ENCODE results near the gene IPO4. TPM values are rescaled to one million over a fixed set of nuclear protein-coding genes. Genes with fewer than 3 reads are reported as not detected.
A peak's percentile ranks its signal among the peaks of the same experiment; 100 is the strongest.

The IPO4 gene
- total and polyA plus RNA-seq, 2 donors (not counting 1 experiment from before 2014, with no cell fraction given): 12.4 to 25.3 TPM

- DNase-seq (ENCODE audit: low read depth in 2 of 2): peak; percentile 98 to 99
- H3K4me2 ChIP-seq (ENCODE audit: extremely low read depth, insufficient read depth, low read length): peak within 1 kb of the TSS; percentile 98
- peaks cover 9% of the 10 kb centered on the region for H3K4me1 ChIP-seq (ENCODE audit: control insufficient read depth, extremely low read depth, insufficient read depth, low read length)
- peaks cover 11% of the 10 kb centered on the region for H3K36me3 ChIP-seq (ENCODE audit: control insufficient read depth, insufficient read depth, low read length)
- H3K27me3 ChIP-seq (ENCODE audit: control insufficient read depth, insufficient read depth, low read length): no peaks in the 10 kb centered on the region
- no peak for TF ChIP-seq EZH2 (IDR thresholded peaks at IDR 0.05; ENCODE audit: low read length, missing control alignments)
- TF ChIP-seq, protein P1, sequence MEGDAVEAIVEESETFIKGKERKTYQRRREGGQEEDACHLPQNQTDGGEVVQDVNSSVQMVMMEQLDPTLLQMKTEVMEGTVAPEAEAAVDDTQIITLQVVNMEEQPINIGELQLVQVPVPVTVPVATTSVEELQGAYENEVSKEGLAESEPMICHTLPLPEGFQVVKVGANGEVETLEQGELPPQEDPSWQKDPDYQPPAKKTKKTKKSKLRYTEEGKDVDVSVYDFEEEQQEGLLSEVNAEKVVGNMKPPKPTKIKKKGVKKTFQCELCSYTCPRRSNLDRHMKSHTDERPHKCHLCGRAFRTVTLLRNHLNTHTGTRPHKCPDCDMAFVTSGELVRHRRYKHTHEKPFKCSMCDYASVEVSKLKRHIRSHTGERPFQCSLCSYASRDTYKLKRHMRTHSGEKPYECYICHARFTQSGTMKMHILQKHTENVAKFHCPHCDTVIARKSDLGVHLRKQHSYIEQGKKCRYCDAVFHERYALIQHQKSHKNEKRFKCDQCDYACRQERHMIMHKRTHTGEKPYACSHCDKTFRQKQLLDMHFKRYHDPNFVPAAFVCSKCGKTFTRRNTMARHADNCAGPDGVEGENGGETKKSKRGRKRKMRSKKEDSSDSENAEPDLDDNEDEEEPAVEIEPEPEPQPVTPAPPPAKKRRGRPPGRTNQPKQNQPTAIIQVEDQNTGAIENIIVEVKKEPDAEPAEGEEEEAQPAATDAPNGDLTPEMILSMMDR (conservative IDR thresholded peaks at IDR 0.05 in 1 of 2, IDR thresholded peaks at IDR 0.05 in 1 of 2; ENCODE audit: low read depth in 1 of 2, low read length in 2 of 2): peak in 1 of 2 donors; percentile 33
- peak within 1 kb of the TSS; percentile 99 for H3K9ac ChIP-seq (ENCODE audit: insufficient read depth, low read length)
- peak within 1 kb of the TSS; percentile 80 to 96 (median 84) for H3K4me3 ChIP-seq (replicated peaks in 1 of 4; ENCODE audit: control extremely low read depth in 1 of 4, insufficient read depth in 1 of 4, low read depth in 3 of 4, low read length in 4 of 4)
- peak within 1 kb of the TSS; percentile 99 for H3K27ac ChIP-seq (ENCODE audit: insufficient read depth, low read length)
- peaks cover 3% of the 10 kb centered on the region for H3K79me2 ChIP-seq (ENCODE audit: control insufficient read depth, insufficient read depth, low read length)
- H2AFZ ChIP-seq (ENCODE audit: low read length): peak within 1 kb of the TSS; percentile 97
- H3K9me3 ChIP-seq (ENCODE audit: control insufficient read depth, insufficient read depth, low read depth, low read length): no peaks in the 10 kb centered on the region
- H4K20me1 ChIP-seq (ENCODE audit: control insufficient read depth, extremely low read depth, insufficient read depth, low read length): no peaks in the 10 kb centered on the region
Measured at GRCh38 chr14:24212924-24213865, 24.6 kb upstream of the IPO4 start, which contains the start of gene CHMP4A. CHMP4A (minus strand) TSS chr14:24213488; CDS start chr14:24213439, 49 bp downstream.

- Histone ChIP-seq H2AFZ (ENCODE audit: low read length) (no peak overlapping the region), H3K9ac (ENCODE audit: insufficient read depth, low read length) (no peak overlapping the region), H3K36me3 (ENCODE audit: control insufficient read depth, insufficient read depth, low read length) (peaks cover 15% of the 10 kb centered on the region), H3K4me1 (ENCODE audit: control insufficient read depth, extremely low read depth, insufficient read depth, low read length) (peaks cover 9% of the 10 kb centered on the region), H3K9me3 (ENCODE audit: control insufficient read depth, insufficient read depth, low read depth, low read length) (no peaks in the 10 kb centered on the region), H3K27ac (ENCODE audit: insufficient read depth, low read length) (no peak overlapping the region), H3K27me3 (ENCODE audit: control insufficient read depth, insufficient read depth, low read length) (no peaks in the 10 kb centered on the region), H3K79me2 (ENCODE audit: control insufficient read depth, insufficient read depth, low read length) (peaks cover 3% of the 10 kb centered on the region), H3K4me2 (ENCODE audit: extremely low read depth, insufficient read depth, low read length) (no peak overlapping the region), H3K4me3 (replicated peaks in 1 of 4; ENCODE audit: control extremely low read depth in 1 of 4, insufficient read depth in 1 of 4, low read depth in 3 of 4, low read length in 4 of 4) (no peak overlapping the region), H4K20me1 (ENCODE audit: control insufficient read depth, extremely low read depth, insufficient read depth, low read length) (no peaks in the 10 kb centered on the region)
- TF ChIP-seq, protein P1 (conservative IDR thresholded peaks at IDR 0.05 in 1 of 2, IDR thresholded peaks at IDR 0.05 in 1 of 2; ENCODE audit: low read depth in 1 of 2, low read length in 2 of 2): no peak
- no peak for TF ChIP-seq EZH2 (IDR thresholded peaks at IDR 0.05; ENCODE audit: low read length, missing control alignments)
- DNase-seq (ENCODE audit: low read depth in 2 of 2): no peak
Measured at GRCh38 chr14:24211311-24211710, 22.7 kb upstream of the IPO4 start.

- Histone ChIP-seq H3K79me2 (ENCODE audit: control insufficient read depth, insufficient read depth, low read length) (peaks cover 3% of the 10 kb centered on the region), H3K9ac (ENCODE audit: insufficient read depth, low read length) (no peak overlapping the region), H3K4me2 (ENCODE audit: extremely low read depth, insufficient read depth, low read length) (no peak overlapping the region), H3K4me1 (ENCODE audit: control insufficient read depth, extremely low read depth, insufficient read depth, low read length) (peaks cover 2% of the 10 kb centered on the region), H3K27me3 (ENCODE audit: control insufficient read depth, insufficient read depth, low read length) (no peaks in the 10 kb centered on the region), H3K4me3 (replicated peaks in 1 of 4; ENCODE audit: control extremely low read depth in 1 of 4, insufficient read depth in 1 of 4, low read depth in 3 of 4, low read length in 4 of 4) (no peak overlapping the region), H2AFZ (ENCODE audit: low read length) (no peak overlapping the region), H3K9me3 (ENCODE audit: control insufficient read depth, insufficient read depth, low read depth, low read length) (no peaks in the 10 kb centered on the region), H3K27ac (ENCODE audit: insufficient read depth, low read length) (no peak overlapping the region), H4K20me1 (ENCODE audit: control insufficient read depth, extremely low read depth, insufficient read depth, low read length) (no peaks in the 10 kb centered on the region), H3K36me3 (ENCODE audit: control insufficient read depth, insufficient read depth, low read length) (peaks cover 22% of the 10 kb centered on the region)
- TF ChIP-seq, protein P1 (conservative IDR thresholded peaks at IDR 0.05 in 1 of 2, IDR thresholded peaks at IDR 0.05 in 1 of 2; ENCODE audit: low read depth in 1 of 2, low read length in 2 of 2): no peak
- TF ChIP-seq EZH2 (IDR thresholded peaks at IDR 0.05; ENCODE audit: low read length, missing control alignments): no peak
- DNase-seq (ENCODE audit: low read depth in 2 of 2): no peak
Measured at GRCh38 chr14:24207625-24208024, 19.0 kb upstream of the IPO4 start.

Measured in fibroblast of lung (primary cell).